ENCODE data around the gene LCN15. TPM values are rescaled to one million over a fixed set of nuclear protein-coding genes. Genes with fewer than 3 reads are reported as not detected.

Gene LCN15
- total RNA-seq, 1 donor from 2014 or later, result 0.49 TPM

DNA sequence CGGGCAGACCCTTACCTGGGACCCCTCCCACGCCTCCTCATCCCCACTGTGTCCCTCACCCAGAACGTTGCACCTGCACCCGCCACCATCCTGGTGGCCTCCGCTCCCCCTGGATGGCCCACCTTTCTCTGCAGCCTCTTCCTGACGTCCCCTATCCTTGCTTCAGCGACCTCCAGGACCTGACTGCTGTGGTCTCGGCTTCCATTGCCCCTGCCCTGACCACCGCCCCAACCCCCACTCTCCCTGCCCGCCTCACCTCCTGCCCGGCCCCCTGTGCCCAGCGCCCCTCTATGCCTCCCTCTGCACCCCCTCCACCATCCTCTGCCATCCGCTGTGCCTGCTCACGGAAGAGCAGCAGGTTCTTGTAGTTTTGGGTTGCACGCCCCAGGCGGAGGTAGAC, 23.8 kb downstream of the LCN15 start:
- Mint-ChIP-seq H3K4me1 (ENCODE audit: unreplicated experiment) (no peaks in the 10 kb centered on the region), H3K27me3 (ENCODE audit: unreplicated experiment) (peaks cover 4% of the 10 kb centered on the region), H3K36me3 (ENCODE audit: low read depth, unreplicated experiment) (no peaks in the 10 kb centered on the region), H3K9me3 (ENCODE audit: unreplicated experiment) (no peaks in the 10 kb centered on the region), H3K4me3 (ENCODE audit: unreplicated experiment) (no peak overlapping the region), H3K27ac (ENCODE audit: unreplicated experiment) (no peak overlapping the region)
- no peak for DNase-seq (ENCODE audit: low spot score)
- TF ChIP-seq, protein P1, sequence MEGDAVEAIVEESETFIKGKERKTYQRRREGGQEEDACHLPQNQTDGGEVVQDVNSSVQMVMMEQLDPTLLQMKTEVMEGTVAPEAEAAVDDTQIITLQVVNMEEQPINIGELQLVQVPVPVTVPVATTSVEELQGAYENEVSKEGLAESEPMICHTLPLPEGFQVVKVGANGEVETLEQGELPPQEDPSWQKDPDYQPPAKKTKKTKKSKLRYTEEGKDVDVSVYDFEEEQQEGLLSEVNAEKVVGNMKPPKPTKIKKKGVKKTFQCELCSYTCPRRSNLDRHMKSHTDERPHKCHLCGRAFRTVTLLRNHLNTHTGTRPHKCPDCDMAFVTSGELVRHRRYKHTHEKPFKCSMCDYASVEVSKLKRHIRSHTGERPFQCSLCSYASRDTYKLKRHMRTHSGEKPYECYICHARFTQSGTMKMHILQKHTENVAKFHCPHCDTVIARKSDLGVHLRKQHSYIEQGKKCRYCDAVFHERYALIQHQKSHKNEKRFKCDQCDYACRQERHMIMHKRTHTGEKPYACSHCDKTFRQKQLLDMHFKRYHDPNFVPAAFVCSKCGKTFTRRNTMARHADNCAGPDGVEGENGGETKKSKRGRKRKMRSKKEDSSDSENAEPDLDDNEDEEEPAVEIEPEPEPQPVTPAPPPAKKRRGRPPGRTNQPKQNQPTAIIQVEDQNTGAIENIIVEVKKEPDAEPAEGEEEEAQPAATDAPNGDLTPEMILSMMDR (IDR thresholded peaks at IDR 0.05; ENCODE audit: unreplicated experiment), result no peak

- H3K27ac Mint-ChIP-seq (ENCODE audit: unreplicated experiment), result no peak overlapping the region
- H3K27me3 Mint-ChIP-seq (ENCODE audit: unreplicated experiment), result peaks cover 4% of the 10 kb centered on the region
- no peaks in the 10 kb centered on the region for H3K4me1 Mint-ChIP-seq (ENCODE audit: unreplicated experiment)
- DNase-seq (ENCODE audit: low spot score), result no peak
- H3K36me3 Mint-ChIP-seq (ENCODE audit: low read depth, unreplicated experiment), result no peaks in the 10 kb centered on the region
- TF ChIP-seq, protein P1 (IDR thresholded peaks at IDR 0.05; ENCODE audit: unreplicated experiment), result no peak
- H3K9me3 Mint-ChIP-seq (ENCODE audit: unreplicated experiment), result no peaks in the 10 kb centered on the region
- no peak overlapping the region for H3K4me3 Mint-ChIP-seq (ENCODE audit: unreplicated experiment)
Observed at GRCh38 chr9:136740069-136740468, 24.2 kb downstream of the LCN15 start.

DNA sequence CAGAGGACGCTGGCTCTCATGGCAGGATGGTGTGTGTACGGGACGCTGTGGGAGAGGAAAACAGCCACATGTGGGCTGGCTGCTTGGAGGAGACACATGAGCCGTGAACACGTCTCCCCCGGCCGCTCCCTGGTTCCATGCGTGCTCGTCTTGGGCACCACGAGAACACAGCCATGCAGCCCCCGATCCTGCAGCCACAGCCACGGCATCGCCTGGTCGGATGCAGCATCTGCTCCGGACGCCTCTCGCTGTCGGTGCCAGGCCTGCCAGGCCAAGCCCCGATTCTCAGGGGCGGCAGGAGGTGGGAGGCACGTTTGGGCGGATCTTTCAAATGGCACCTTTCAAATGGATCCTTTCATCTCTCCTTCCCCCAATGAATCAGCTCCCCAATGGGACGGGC, 24.8 kb downstream of the LCN15 start:
- no peaks in the 10 kb centered on the region for H3K36me3 Mint-ChIP-seq (ENCODE audit: low read depth, unreplicated experiment)
- DNase-seq (ENCODE audit: low spot score), result no peak
- no peaks in the 10 kb centered on the region for H3K4me1 Mint-ChIP-seq (ENCODE audit: unreplicated experiment)
- TF ChIP-seq, protein P1 (IDR thresholded peaks at IDR 0.05; ENCODE audit: unreplicated experiment), result no peak
- peaks cover 4% of the 10 kb centered on the region for H3K27me3 Mint-ChIP-seq (ENCODE audit: unreplicated experiment)
- no peak overlapping the region for H3K27ac Mint-ChIP-seq (ENCODE audit: unreplicated experiment)
- H3K9me3 Mint-ChIP-seq (ENCODE audit: unreplicated experiment), result no peaks in the 10 kb centered on the region
- H3K4me3 Mint-ChIP-seq (ENCODE audit: unreplicated experiment), result no peak overlapping the region

DNA sequence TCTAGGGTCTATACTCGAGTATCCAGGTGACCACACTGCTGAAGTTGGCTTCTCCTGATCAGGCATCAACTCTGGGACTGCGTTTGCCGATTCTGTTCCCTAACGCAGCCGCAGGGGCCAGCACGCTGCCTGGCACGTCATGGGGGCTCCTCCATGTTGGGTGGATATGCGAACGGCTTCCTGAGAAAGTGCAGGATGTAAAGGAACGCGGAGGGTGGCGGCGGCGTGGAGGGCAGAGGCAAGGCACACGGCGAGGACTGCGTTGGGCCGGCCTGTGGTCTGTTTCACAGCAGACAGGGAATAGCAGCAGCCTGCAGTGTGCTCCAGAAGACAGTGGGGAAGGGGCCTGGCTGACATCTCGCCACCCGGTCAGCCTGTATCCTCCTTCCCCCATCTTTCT, 25.4 kb downstream of the LCN15 start:
- H3K4me1 Mint-ChIP-seq (ENCODE audit: unreplicated experiment), result no peaks in the 10 kb centered on the region
- H3K4me3 Mint-ChIP-seq (ENCODE audit: unreplicated experiment), result no peak overlapping the region
- H3K36me3 Mint-ChIP-seq (ENCODE audit: low read depth, unreplicated experiment), result no peaks in the 10 kb centered on the region

DNA sequence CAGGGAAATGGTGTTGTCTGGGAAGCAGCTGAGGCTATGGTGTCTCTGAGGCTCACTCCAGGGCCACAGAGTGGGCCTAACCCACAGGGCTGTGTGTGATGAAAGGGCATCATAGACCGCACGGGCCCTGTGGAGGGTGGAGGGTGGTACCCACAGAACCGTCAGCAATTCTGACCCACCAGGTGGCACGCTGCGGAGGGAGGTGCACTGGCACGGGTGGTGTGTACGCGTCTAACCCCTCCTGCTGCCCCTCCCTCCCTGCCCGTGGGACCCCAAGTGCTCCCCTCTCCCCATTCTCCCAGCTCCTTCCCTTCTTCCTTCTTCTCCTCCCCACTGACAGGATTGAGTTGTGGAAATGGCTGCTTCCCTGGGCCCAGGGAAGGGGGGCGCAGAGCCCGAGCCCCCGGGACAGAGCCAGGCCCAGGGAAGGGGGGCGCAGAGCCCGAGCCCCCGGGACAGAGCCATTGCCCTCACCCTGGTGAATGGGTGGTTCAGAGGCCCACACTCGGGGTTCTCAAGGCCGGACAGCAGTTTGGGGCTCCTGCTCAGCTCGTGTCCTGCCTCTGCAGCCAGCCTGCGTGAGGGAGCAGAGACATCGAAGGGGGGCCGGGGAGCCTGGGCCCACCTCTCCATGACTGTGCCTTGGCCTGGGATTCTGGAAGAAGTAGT, 28.4 kb downstream of the LCN15 start:
- H3K27me3 Mint-ChIP-seq (ENCODE audit: unreplicated experiment), result peaks cover 11% of the 10 kb centered on the region
- H3K27ac Mint-ChIP-seq (ENCODE audit: unreplicated experiment), result no peak overlapping the region
- no peaks in the 10 kb centered on the region for H3K4me1 Mint-ChIP-seq (ENCODE audit: unreplicated experiment)
- no peak for DNase-seq (ENCODE audit: low spot score)
- TF ChIP-seq, protein P1 (IDR thresholded peaks at IDR 0.05; ENCODE audit: unreplicated experiment), result no peak
- H3K4me3 Mint-ChIP-seq (ENCODE audit: unreplicated experiment), result no peak overlapping the region
- H3K9me3 Mint-ChIP-seq (ENCODE audit: unreplicated experiment), result no peaks in the 10 kb centered on the region
- H3K36me3 Mint-ChIP-seq (ENCODE audit: low read depth, unreplicated experiment), result no peaks in the 10 kb centered on the region

More for the DNA sequence above, 25.4 kb downstream of the LCN15 start:
- Mint-ChIP-seq H3K27me3 (ENCODE audit: unreplicated experiment) (peaks cover 4% of the 10 kb centered on the region), H3K27ac (ENCODE audit: unreplicated experiment) (no peak overlapping the region), H3K9me3 (ENCODE audit: unreplicated experiment) (no peaks in the 10 kb centered on the region)
- TF ChIP-seq, protein P1 (IDR thresholded peaks at IDR 0.05; ENCODE audit: unreplicated experiment), result no peak
- no peak for DNase-seq (ENCODE audit: low spot score)
